GM13977 (cell line): ENCODE results near the gene TMED8.

ENCODE experiments used
- DNase-seq: peaks from one replicate; pipeline ENCODE4 v3.0.0; 2012; ENCODE audit warnings: low spot score
- in situ Hi-C: fragments of 300-500 bp; cut with MboI; formaldehyde crosslinking; loops from one replicate; pipeline ENCODE4 v1.12.0; 2022; ENCODE audit warnings: low sequenced_read_pairs, low pct_unique_long_range_greater_than_20kb, mixed read lengths, inconsistent platforms; ENCODE audit not compliant: unreplicated experiment
- TF ChIP-seq, protein P1 (sequence below): IDR thresholded peaks from 2 replicates; pipeline ENCODE4 v1.5.1; 2012; ENCODE audit warnings: mild to moderate bottlenecking, control low read depth; ENCODE audit not compliant: insufficient read depth; ENCODE audit errors: extremely low read depth, missing control alignments

Gene TMED8

DNA sequence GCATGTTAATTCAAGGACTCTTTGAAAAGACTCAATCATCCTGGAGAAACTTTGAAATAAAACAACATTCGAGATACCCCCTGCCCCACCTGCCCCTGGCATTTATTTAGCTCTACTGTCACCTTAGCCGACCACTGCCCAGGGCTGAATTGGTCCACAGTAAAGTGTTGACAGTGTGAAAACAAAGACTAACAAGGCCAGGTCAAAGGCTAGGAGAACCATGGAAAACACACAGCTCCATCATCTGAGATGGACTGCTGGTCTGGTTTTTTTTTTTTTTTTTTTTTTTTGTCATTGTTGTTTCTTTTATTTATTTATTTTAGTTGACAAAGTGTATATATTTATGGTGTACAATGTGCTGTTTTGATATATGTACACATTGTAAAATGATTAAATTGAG is 30.4 kb downstream of the TMED8 start:
- DNase-seq: no peak
- TF ChIP-seq, protein P1, sequence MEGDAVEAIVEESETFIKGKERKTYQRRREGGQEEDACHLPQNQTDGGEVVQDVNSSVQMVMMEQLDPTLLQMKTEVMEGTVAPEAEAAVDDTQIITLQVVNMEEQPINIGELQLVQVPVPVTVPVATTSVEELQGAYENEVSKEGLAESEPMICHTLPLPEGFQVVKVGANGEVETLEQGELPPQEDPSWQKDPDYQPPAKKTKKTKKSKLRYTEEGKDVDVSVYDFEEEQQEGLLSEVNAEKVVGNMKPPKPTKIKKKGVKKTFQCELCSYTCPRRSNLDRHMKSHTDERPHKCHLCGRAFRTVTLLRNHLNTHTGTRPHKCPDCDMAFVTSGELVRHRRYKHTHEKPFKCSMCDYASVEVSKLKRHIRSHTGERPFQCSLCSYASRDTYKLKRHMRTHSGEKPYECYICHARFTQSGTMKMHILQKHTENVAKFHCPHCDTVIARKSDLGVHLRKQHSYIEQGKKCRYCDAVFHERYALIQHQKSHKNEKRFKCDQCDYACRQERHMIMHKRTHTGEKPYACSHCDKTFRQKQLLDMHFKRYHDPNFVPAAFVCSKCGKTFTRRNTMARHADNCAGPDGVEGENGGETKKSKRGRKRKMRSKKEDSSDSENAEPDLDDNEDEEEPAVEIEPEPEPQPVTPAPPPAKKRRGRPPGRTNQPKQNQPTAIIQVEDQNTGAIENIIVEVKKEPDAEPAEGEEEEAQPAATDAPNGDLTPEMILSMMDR: no peak
- in situ Hi-C loops: no loop called here

DNA sequence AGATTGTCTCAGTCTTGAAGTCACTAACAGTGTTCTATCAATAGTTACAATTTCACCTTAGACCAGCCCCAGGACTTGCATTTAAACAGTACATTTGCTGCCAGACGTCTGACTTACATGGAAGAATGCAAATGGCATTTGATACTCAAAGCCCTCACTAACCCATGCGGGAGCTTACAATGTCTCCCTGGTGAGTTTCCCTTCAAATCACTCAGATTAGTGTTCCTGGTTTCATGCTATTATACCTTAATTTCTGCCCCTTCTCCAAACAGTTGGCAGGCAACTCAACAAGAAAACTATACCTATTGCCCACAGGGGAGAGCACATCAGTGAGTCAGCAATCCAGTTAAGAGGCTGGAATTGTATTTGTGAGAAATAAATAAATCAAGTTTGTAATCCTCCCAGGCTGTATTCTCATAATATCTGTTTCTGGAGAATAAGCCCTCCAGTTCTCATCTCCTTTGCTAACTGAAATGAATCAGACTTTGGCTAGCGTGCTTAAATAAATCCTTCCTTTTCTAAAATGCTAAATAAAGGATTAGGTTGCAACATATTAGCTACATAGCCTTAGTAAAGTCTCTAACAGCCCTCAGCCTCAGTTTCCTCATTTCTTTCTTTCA is 32.4 kb downstream of the TMED8 start:
- TF ChIP-seq, protein P1: no peak
- no peak for DNase-seq
- in situ Hi-C loops: no loop called here

DNA sequence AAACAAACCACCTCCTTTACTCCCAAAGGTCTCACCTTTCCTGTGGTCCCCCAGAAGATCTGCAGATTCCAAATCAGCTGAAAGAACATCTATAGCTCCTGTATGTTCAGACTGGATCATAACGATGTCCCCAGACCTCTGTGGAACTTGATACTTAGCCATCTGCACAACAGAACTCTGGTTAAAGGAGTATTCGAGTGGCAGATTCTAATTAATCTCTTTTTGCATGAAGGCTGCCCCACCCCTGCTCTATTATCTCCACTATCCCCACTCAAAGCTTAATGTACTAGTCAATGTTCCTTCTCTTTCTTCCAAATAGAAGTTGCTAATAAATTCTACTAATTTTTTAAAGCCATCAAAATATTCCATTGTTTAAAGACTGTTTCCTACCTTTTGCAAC is 33.2 kb downstream of the TMED8 start:
- TF ChIP-seq, protein P1: no peak
- no peak for DNase-seq
- in situ Hi-C loops: no loop called here

DNA sequence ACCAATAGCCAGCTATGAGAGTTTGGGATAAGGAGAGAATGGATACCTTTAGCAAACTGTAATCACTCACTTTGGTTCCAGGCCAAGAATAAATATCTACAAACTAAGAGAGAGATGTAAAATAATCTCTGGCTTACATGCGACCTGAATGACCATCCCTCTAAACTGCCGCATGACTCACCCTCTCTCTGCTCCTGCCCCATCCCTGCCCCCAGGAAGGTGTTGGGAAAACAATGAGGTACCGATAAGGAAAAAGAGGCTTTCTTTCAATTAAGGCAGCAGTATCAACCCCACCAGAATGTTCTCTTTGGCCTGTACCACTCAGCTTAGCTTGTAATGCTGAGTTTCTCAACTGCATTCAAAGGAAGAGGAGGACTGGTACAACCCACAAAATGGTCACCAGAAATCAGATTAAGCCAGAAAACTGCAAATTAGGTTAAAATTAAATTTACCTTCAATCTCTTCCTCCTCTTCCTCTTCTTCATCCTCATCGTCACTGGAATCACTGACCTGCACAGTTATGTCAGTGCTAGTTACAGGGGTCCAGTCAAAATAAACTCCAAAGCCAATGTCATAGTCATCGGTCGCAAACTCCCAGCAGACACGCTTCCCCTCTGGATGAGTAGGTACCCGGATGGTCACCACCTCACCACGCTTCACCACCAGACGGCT is 34.0 kb downstream of the TMED8 start:
- TF ChIP-seq, protein P1: no peak
- in situ Hi-C loops: no loop called here
- DNase-seq: no peak

DNA sequence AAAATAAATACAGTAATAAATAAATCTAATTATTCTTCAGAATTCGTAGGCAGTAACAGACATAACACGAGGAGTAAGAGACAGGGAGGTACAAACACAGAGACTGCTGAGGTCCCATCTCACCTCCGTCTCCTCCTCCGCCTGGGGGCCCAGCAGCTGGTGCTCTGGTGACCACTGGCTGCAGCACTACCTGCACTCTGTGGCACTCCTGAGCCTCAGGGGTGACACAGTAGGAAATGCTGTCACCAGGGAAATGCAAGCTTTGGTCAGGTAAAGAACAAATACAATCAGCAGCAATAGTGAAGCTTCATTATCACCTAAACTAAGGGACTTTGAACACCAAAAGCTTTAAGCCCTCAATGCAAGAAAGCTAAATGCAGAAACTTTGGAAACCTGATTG is 36.5 kb downstream of the TMED8 start:
- DNase-seq: no peak
- in situ Hi-C loops: no loop called here
- TF ChIP-seq, protein P1: no peak

DNA sequence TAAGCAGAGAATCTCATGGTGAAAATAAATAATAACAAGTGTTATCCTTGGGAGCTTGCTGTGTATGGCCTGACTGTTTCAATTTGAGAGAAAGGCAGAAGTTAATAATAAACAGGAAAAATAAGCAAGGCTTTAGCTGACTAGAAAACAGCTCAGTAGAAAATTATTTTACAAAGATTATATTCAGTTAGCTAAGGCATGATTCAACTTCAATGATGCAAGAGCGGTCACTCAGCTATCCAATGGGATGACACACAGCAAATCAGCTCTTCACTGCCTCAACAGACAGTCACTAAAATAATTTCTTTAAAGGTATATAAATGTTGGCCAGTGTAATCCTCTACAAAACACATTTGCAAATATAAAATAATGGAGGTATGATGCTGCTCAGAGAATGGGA is 37.5 kb downstream of the TMED8 start:
- DNase-seq: no peak
- TF ChIP-seq, protein P1: no peak
- in situ Hi-C loops: no loop called here
